HepG2 (cell line): ENCODE results near the gene MZF1. TPM values are rescaled to one million over a fixed set of nuclear protein-coding genes. Genes with fewer than 3 reads are reported as not detected.

Source experiments
- ATAC-seq: fragments of 200-7000 bp; cut with Tn5 transposase; 3 replicates; pipeline ENCODE4 v1.9.1; 2020; ENCODE audit warnings: mild to moderate bottlenecking, moderate library complexity
- BruUV-seq: library from RNA; stranded (reverse); fragments of 400-500 nt; replicated peaks from 2 replicates; lab custom pipeline; 2021; lab: Mats Ljungman, UMichigan
- CTCF ChIA-PET: fragments of 300-600 bp; formaldehyde crosslinking; extraction: SDS; loops from one replicate; lab custom pipeline; 2021; ENCODE audit warnings: low total read pairs, inconsistent platforms, low intra/inter-chr PET ratio; lab: Yijun Ruan, JAX
- POLR2A ChIA-PET: fragments of 350-600 bp; sonication (Branson Sonifier 250); formaldehyde crosslinking; loops from one replicate; lab custom pipeline; 2020; ENCODE audit warnings: antibody characterized with exemption, inconsistent platforms; lab: Yijun Ruan, JAX
- DNase-seq: peaks from one replicate; pipeline ENCODE4 v3.0.0-alpha.2; 2015; ENCODE audit warnings: low spot score
- FAIRE-seq: peaks from 3 replicates; lab custom pipeline; 2011; peaks lifted over from hg19 to GRCh38; lab: Jason Lieb, UNC
- H2AFZ ChIP-seq: one replicate; pipeline ENCODE4 v1.6.1; 2011; ENCODE audit warnings: low read length, inconsistent platforms
- H3K27ac ChIP-seq: fragments of 300-600 bp; 3 replicates; pipeline ENCODE4 v1.8.0; 2011; ENCODE audit warnings: mixed run types, mild to moderate bottlenecking, mixed read lengths, low read length, inconsistent platforms; ENCODE audit not compliant: insufficient read depth; ENCODE audit errors: extremely low read length
- H3K27me3 ChIP-seq, 2 experiments: fragments of 200-600 bp in 1 of 2; 2 replicates in 1 of 2; 3 replicates in 1 of 2; pipeline versions ENCODE4 v1.6.0 to v1.8.0; 2011; ENCODE audit warnings: low read length in 2 of 2, mild to moderate bottlenecking in 2 of 2, moderate library complexity in 2 of 2, inconsistent platforms in 1 of 2; ENCODE audit not compliant: insufficient read depth in 2 of 2, control insufficient read depth in 1 of 2
- H3K36me3 ChIP-seq, 2 experiments: fragments of 200-600 bp in 1 of 2; replicated peaks in 1 of 2; 2 replicates in 1 of 2; 3 replicates in 1 of 2; pipeline versions ENCODE4 v1.5.1 to v1.8.0; 2011; ENCODE audit warnings: low read length in 2 of 2, inconsistent platforms in 1 of 2; ENCODE audit not compliant: insufficient read depth in 2 of 2, control insufficient read depth in 1 of 2
- H3K4me1 ChIP-seq: 2 replicates; pipeline ENCODE4 v1.5.1; 2012; ENCODE audit warnings: low read length, inconsistent platforms; ENCODE audit not compliant: insufficient read depth
- H3K4me2 ChIP-seq: 2 replicates; pipeline ENCODE4 v1.6.0; 2011; ENCODE audit warnings: low read depth, low read length, inconsistent platforms
- H3K4me3 ChIP-seq, 3 experiments: fragments of 200-600 bp in 1 of 3; sonication (generic), shearing (Covaris generic) in 1 of 3; replicated peaks in 1 of 3; 2 replicates each; pipeline ENCODE4 v1.5.1; 2011 to 2016; ENCODE audit warnings: low read length in 3 of 3, inconsistent platforms in 2 of 3, low read depth in 2 of 3, mild to moderate bottlenecking in 2 of 3, control low read depth in 1 of 3, mixed read lengths in 1 of 3; ENCODE audit not compliant: insufficient read depth in 1 of 3
- H3K79me2 ChIP-seq: one replicate; pipeline ENCODE4 v1.6.1; 2011; ENCODE audit warnings: low read length, inconsistent platforms; ENCODE audit not compliant: insufficient read depth
- H3K9ac ChIP-seq: 2 replicates; pipeline ENCODE4 v1.6.0; 2011; ENCODE audit warnings: mild to moderate bottlenecking, low read depth, low read length, inconsistent platforms; ENCODE audit not compliant: insufficient read depth
- H3K9me3 ChIP-seq: 2 replicates; pipeline ENCODE4 v1.5.1; 2012; ENCODE audit warnings: mild to moderate bottlenecking, low read length
- H4K20me1 ChIP-seq: 2 replicates; pipeline ENCODE4 v1.6.0; 2011; ENCODE audit warnings: inconsistent platforms, mild to moderate bottlenecking, low read length, moderate library complexity; ENCODE audit not compliant: insufficient read depth
- BRF2 ChIP-seq: sonication (generic); formaldehyde crosslinking; IDR thresholded peaks from 2 replicates; pipeline ENCODE4 v1.8.1; 2022; ENCODE audit warnings: mild to moderate bottlenecking, missing genetic modification reagents
- CREM ChIP-seq, 2 experiments: sonication (generic) in 1 of 2; formaldehyde crosslinking in 1 of 2; IDR thresholded peaks; 2 replicates each; pipeline versions ENCODE4 v1.4.0 to v1.6.1; 2016 to 2020; ENCODE audit warnings: antibody characterized with exemption in 1 of 2, mild to moderate bottlenecking in 1 of 2, missing genetic modification reagents in 1 of 2
- POLR2A ChIP-seq, 2 experiments: IDR thresholded peaks; 2 replicates each; pipeline ENCODE4 v1.6.1; 2011; ENCODE audit warnings: low read depth in 2 of 2, low read length in 2 of 2, mild to moderate bottlenecking in 1 of 2, moderate library complexity in 1 of 2; ENCODE audit not compliant: insufficient read depth in 1 of 2
- SP4 ChIP-seq: sonication (generic); formaldehyde crosslinking; IDR thresholded peaks from 2 replicates; pipeline ENCODE4 v1.8.1; 2023; ENCODE audit warnings: mild to moderate bottlenecking, missing genetic modification reagents
- TEAD3 ChIP-seq: optimal IDR thresholded peaks from 2 replicates; pipeline ENCODE3; 2016; ENCODE audit warnings: borderline replicate concordance
- THAP8 ChIP-seq: sonication (generic); formaldehyde crosslinking; IDR thresholded peaks from 2 replicates; pipeline ENCODE4 v1.5.1; 2020; ENCODE audit warnings: missing genetic modification reagents, mild to moderate bottlenecking, borderline replicate concordance
- THAP9 ChIP-seq: sonication (generic); formaldehyde crosslinking; IDR thresholded peaks from 2 replicates; pipeline ENCODE4; 2020; ENCODE audit warnings: missing genetic modification reagents, mild to moderate bottlenecking, borderline replicate concordance
- ZBTB20 ChIP-seq: sonication (generic); formaldehyde crosslinking; IDR thresholded peaks from 2 replicates; pipeline ENCODE4 v1.8.1; 2023; ENCODE audit warnings: missing genetic modification reagents, low read depth, mild to moderate bottlenecking, borderline replicate concordance
- ZBTB7A ChIP-seq: sonication (generic); formaldehyde crosslinking; IDR thresholded peaks from 2 replicates; pipeline ENCODE4 v1.8.0; 2022; ENCODE audit warnings: mild to moderate bottlenecking, missing genetic modification reagents
- ZNF557 ChIP-seq: sonication (generic); formaldehyde crosslinking; IDR thresholded peaks from 2 replicates; pipeline ENCODE4 v1.4.0; 2020; ENCODE audit warnings: missing genetic modification reagents
- ZNF850 ChIP-seq: sonication (generic); formaldehyde crosslinking; conservative IDR thresholded peaks from 2 replicates; pipeline ENCODE4 v1.9.0; 2021; ENCODE audit warnings: mild to moderate bottlenecking, missing genetic modification reagents
- ZXDC ChIP-seq: sonication (generic); formaldehyde crosslinking; IDR thresholded peaks from 2 replicates; pipeline ENCODE4 v1.5.0; 2020; ENCODE audit warnings: mild to moderate bottlenecking, missing genetic modification reagents
- WGBS: methylation state at CpG from one replicate; pipeline ENCODE4 v1.1.6; 2017; ENCODE audit warnings: low lambda C conversion rate; 5-methylcytosine and 5-hydroxymethylcytosine counted together
- in situ Hi-C: cut with HindIII; loops from 2 replicates; pipeline ENCODE4 v1.10.0; 2017; ENCODE audit warnings: low pct_unique_long_range_greater_than_20kb; ENCODE audit not compliant: extremely low pct_ligation_motif_present
- intact Hi-C: fragments of 100-400 bp; cut with micrococcal nuclease; formaldehyde crosslinking; loops from one replicate; pipeline ENCODE4 v1.10.0; 2022; ENCODE audit not compliant: unreplicated experiment
- polyA plus RNA-seq, 8 experiments: library from polyadenylated mRNA; depleted of rRNA in 3 of 8; stranded (reverse) in 7 of 8; unstranded in 1 of 8; fragments of >200 nt; fragmentation: Illumina TruSeq in 4 of 8; extraction: Trizol in 4 of 8; gene quantifications; 2 replicates each; pipeline versions ENCODE4 v1.2.1 to v1.2.3, GENCODE V29; 2011 to 2016; ENCODE audit warnings: low read depth in 4 of 8, missing spikeins in 1 of 8, mixed read lengths in 1 of 8; ENCODE audit not compliant: insufficient read depth in 1 of 8
- total RNA-seq, 5 experiments: library from RNA; depleted of rRNA; stranded (reverse); fragments of >200 nt; fragmentation: Illumina TruSeq; extraction: Trizol; gene quantifications; 2 replicates each; pipeline ENCODE4 v1.2.3, GENCODE V29; 2016; ENCODE audit warnings: low read depth in 1 of 5
- TF ChIP-seq, protein P1 (sequence below): sonication (generic); formaldehyde crosslinking; IDR thresholded peaks from 2 replicates; pipeline ENCODE4 v1.5.0; 2020; ENCODE audit warnings: mild to moderate bottlenecking, low read depth, missing genetic modification reagents, borderline replicate concordance

MZF1 gene
- total and polyA plus RNA-seq, 2 of the 13 experiments (the other 11 are each of a cell fraction or from before 2014, with no cell fraction given), result 3.1 to 8.1 TPM

- Histone ChIP-seq H3K4me3 (peak overlapping the region; percentile 78 to 94 (median 90)), H3K36me3 (peaks cover 5 to 6% of the 10 kb centered on the region in 2 experiments; a peak in 4 of 5 replicates), H3K27me3 (no peaks in the 10 kb centered on the region; a peak in 1 of 5 replicates), H3K27ac (peak overlapping the region; percentile 88), H4K20me1 (no peaks in the 10 kb centered on the region), H3K4me2 (peak overlapping the region; percentile 93), H3K4me1 (peaks cover 35% of the 10 kb centered on the region), H3K9me3 (no peaks in the 10 kb centered on the region), H3K9ac (peak overlapping the region; percentile 89), H3K79me2 (peaks cover 25% of the 10 kb centered on the region), H2AFZ (no peak overlapping the region)
- FAIRE-seq, result no peak
- intact Hi-C loops (loop anchor here (2.0 to 5.0 kb wide), 3 partner anchors 20 to 191 kb away; partner anchors contain the start of genes ZNF324 and ZSCAN22), in situ Hi-C loops (no loop called here)
- no peak for DNase-seq
- 0 out of 3 replicates have a peak, but pooled peaks have one; percentile 0 for ATAC-seq
- POLR2A ChIA-PET, result interaction anchor here (0.7 to 4.1 kb wide), 12 partner anchors 7 to 192 kb away, joined by 3 to 59 read pairs (median 12); partner anchors contain the start of genes CHMP2A, SLC27A5, TRIM28 and UBE2M
- WGBS, result 8% methylated on average over 20 of the region's 22 CpGs
- BruUV-seq, result no TSS peak
- CTCF ChIA-PET, result no interaction called here
- TF ChIP-seq SP4 (CRISPR knock-in tag) (0 out of 2 replicates have a peak, but pooled peaks have one; percentile 48), BRF2 (0 out of 2 replicates have a peak, but pooled peaks have one; percentile 3), THAP8 (CRISPR knock-in tag) (0 out of 2 replicates have a peak, but pooled peaks have one; percentile 4), CREM (IDR thresholded peaks at IDR 0.05) (0 out of 2 replicates have a peak, but pooled peaks have one; percentile 30), CREM (CRISPR knock-in tag; IDR thresholded peaks at IDR 0.05) (no peak), POLR2A (IDR thresholded peaks at IDR 0.05; ENCODE audit: insufficient read depth in 1 of 2, low read depth in 2 of 2, low read length in 2 of 2) (peak in 1 of 2 experiments; percentile 29; a peak in 1 of 4 replicates), ZNF850 (CRISPR knock-in tag) (no peak), ZBTB7A (CRISPR knock-in tag) (peak; percentile 62; the same call in 1 of the 2 replicates), ZXDC (CRISPR knock-in tag) (0 out of 2 replicates have a peak, but pooled peaks have one; percentile 38), THAP9 (CRISPR knock-in tag) (no peak), ZNF557 (CRISPR knock-in tag) (no peak), TEAD3 (CRISPR knock-in tag) (no peak), ZBTB20 (CRISPR knock-in tag) (0 out of 2 replicates have a peak, but pooled peaks have one; percentile 14)
- TF ChIP-seq, protein P1, sequence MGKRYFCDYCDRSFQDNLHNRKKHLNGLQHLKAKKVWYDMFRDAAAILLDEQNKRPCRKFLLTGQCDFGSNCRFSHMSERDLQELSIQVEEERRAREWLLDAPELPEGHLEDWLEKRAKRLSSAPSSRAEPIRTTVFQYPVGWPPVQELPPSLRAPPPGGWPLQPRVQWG (CRISPR knock-in tag), result no peak
Measured at GRCh38 chr19:58518256-58519086, 54.7 kb downstream of the MZF1 start.
